ENCODE data around the gene ASXL3. TPM values are rescaled to one million over a fixed set of nuclear protein-coding genes. Genes with fewer than 3 reads are reported as not detected.

Gene ASXL3
- total and polyA plus RNA-seq, 7 donors, result 0.01 to 0.41 (median 0.15) TPM; not detected in 2

- no peak for ATAC-seq
- Histone ChIP-seq H3K4me1 (no peaks in the 10 kb centered on the region), H3K27ac (no peak overlapping the region), H3K4me3 (no peak overlapping the region), H3K27me3 (ENCODE audit: insufficient read depth in 3 of 3, low read length in 2 of 3) (no peaks in the 10 kb centered on the region), H3K9me3 (no peaks in the 10 kb centered on the region), H3K36me3 (ENCODE audit: insufficient read depth in 1 of 2, low read depth in 1 of 2) (no peaks in the 10 kb centered on the region)
- intact Hi-C loops (cut with DNase I), result no loop called here
- no peak for TF ChIP-seq CTCF (IDR thresholded peaks at IDR 0.05)
- WGBS, 3 donors, result 66 to 71% (median 71%) methylated on average over 3 of the region's 3 CpGs
- no peak for DNase-seq
These were observed 63.1 kb downstream of the ASXL3 start for GRCh38 chr18:33641141-33641540.

DNA sequence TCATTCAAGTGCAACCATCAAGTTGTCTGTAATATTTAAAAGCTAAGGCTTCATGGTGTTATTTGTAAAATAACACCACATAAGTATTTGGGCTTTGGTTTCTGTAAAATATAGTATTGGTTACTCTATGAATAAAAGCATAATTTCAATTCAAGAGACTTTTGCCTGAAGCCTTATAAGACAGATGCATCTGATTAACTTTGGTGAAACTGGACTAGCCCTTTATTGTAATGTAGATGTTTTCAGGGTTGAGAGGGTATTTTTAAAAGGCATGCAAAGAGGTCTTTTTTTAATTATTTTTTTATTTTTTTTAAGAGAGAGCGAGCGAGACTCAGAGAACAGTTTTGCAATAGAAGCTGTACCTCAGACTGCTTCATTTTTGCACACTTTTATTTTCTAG, 66.5 kb downstream of the ASXL3 start:
- no peaks in the 10 kb centered on the region for H3K4me1 ChIP-seq
- DNase-seq, result no peak
- 88 to 97% (median 94%) methylated on average over 2 of the region's 2 CpGs for WGBS, 3 donors
- H3K36me3 ChIP-seq (ENCODE audit: insufficient read depth in 1 of 2, low read depth in 1 of 2), result no peaks in the 10 kb centered on the region
- H3K4me3 ChIP-seq, result no peak overlapping the region
- H3K9me3 ChIP-seq, result no peaks in the 10 kb centered on the region
- no peak overlapping the region for H3K27ac ChIP-seq
- no peak for TF ChIP-seq CTCF (IDR thresholded peaks at IDR 0.05)
- intact Hi-C loops (cut with DNase I), result no loop called here
- no peak for ATAC-seq
- no peaks in the 10 kb centered on the region for H3K27me3 ChIP-seq (ENCODE audit: insufficient read depth in 3 of 3, low read length in 2 of 3)

DNA sequence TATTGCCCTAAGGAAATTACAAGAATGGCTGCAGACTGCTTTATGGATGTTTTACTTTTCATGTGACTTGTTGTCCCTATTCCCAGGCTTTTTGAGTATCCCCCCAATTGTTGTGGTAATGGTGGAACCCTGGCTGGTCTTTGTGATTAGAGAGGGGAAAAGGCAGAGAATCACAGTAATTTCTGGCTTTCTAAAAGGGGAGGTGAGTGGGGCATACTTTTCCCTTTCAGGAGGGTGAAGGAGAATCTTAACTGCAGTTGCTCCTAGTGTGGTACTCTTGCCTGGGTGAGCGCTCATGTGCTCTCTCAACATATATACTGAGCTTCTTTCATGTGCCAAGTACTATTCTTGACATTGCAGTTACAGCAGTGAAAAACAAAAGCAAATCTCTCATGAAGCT, 69.3 kb downstream of the ASXL3 start:
- ATAC-seq (no peak), DNase-seq (no peak)
- no peaks in the 10 kb centered on the region for H3K4me1 ChIP-seq
- intact Hi-C loops (cut with DNase I), result no loop called here
- WGBS, 3 donors, result 95 to 100% (median 97%) methylated on average over 1 of the region's 1 CpG
- TF ChIP-seq CTCF (IDR thresholded peaks at IDR 0.05), result no peak
- no peaks in the 10 kb centered on the region for H3K36me3 ChIP-seq (ENCODE audit: insufficient read depth in 1 of 2, low read depth in 1 of 2)
- no peaks in the 10 kb centered on the region for H3K9me3 ChIP-seq
- H3K4me3 ChIP-seq, result no peak overlapping the region
- no peak overlapping the region for H3K27ac ChIP-seq
- H3K27me3 ChIP-seq (ENCODE audit: insufficient read depth in 3 of 3, low read length in 2 of 3), result no peaks in the 10 kb centered on the region

DNA sequence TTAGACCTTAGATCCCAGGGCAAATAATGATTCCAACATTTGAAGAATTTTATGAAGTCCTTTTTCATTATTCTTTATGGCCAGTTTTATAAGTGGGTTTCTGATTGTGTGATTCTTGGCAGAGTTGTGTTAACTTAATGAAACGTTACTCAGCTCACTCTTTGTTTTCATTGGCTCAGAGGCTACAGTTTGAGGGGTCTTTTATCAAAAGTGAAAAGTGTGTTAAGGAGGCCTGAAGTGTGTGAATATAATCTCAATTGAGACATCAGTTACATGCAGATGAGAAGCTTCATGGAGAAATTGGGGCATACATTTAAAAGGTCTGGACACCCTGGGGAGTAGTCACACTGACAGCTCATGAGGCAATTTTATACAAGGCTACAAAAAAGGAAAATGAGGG, 74.6 kb downstream of the ASXL3 start:
- H3K4me1 ChIP-seq, result peaks cover 4% of the 10 kb centered on the region
- intact Hi-C loops (cut with DNase I), result no loop called here
- no peaks in the 10 kb centered on the region for H3K27me3 ChIP-seq (ENCODE audit: insufficient read depth in 3 of 3, low read length in 2 of 3)
- WGBS, 3 donors, result 25 to 50% (median 30%) methylated on average over 1 of the region's 1 CpG
- DNase-seq (no peak), ATAC-seq (no peak)
- no peak for TF ChIP-seq CTCF (IDR thresholded peaks at IDR 0.05)
- no peaks in the 10 kb centered on the region for H3K36me3 ChIP-seq (ENCODE audit: insufficient read depth in 1 of 2, low read depth in 1 of 2)
- H3K4me3 ChIP-seq, result no peak overlapping the region
- H3K27ac ChIP-seq, result no peak overlapping the region
- H3K9me3 ChIP-seq, result no peaks in the 10 kb centered on the region

GRCh38 chr18:33653231-33653630, 75.2 kb downstream of the ASXL3 start:
- WGBS, 3 donors, result 41 to 56% (median 43%) methylated on average over 3 of the region's 3 CpGs
- intact Hi-C loops (cut with DNase I), result no loop called here

More at GRCh38 chr18:33653231-33653630, 75.2 kb downstream of the ASXL3 start:
- Histone ChIP-seq H3K4me1 (peaks cover 8% of the 10 kb centered on the region), H3K4me3 (no peak overlapping the region), H3K27me3 (ENCODE audit: insufficient read depth in 3 of 3, low read length in 2 of 3) (no peaks in the 10 kb centered on the region), H3K36me3 (ENCODE audit: insufficient read depth in 1 of 2, low read depth in 1 of 2) (no peaks in the 10 kb centered on the region), H3K9me3 (no peaks in the 10 kb centered on the region), H3K27ac (no peak overlapping the region)
- no peak for ATAC-seq
- no peak for TF ChIP-seq CTCF (IDR thresholded peaks at IDR 0.05)
- DNase-seq, result no peak

Data from psoas muscle (tissue), 8 donors.